Activated T-helper 1 cell treated with anti-CD3 and anti-CD28 coated beads, Interleukin-12 subunit alpha, Interleukin-12 subunit beta, Interleukin-2, Interleukin-4 antibody, amounts not matched to agents 30 ng/mL and 10 ng/mL and 1 ng/mL, durations not matched to agents 14 hours and 24 hours and 36 hours (primary cell): ENCODE data around the gene RAB13. TPM values are rescaled to one million over a fixed set of nuclear protein-coding genes. Genes with fewer than 3 reads are reported as not detected.

Experiments
- DNase-seq: peaks from one replicate; pipeline ENCODE4 v3.0.0; 2021; ENCODE audit warnings: low spot score
- H3K27ac Mint-ChIP-seq: one replicate; pipeline ENCODE4 v1.8.0; 2021; ENCODE audit warnings: mild to moderate bottlenecking, mixed read lengths
- H3K27me3 Mint-ChIP-seq: one replicate; pipeline ENCODE4 v1.8.0; 2022; ENCODE audit warnings: mild to moderate bottlenecking, moderate library complexity, mixed read lengths; ENCODE audit not compliant: insufficient read depth
- H3K36me3 Mint-ChIP-seq: one replicate; pipeline ENCODE4 v1.8.0; 2021; ENCODE audit warnings: low read depth, mixed read lengths
- H3K4me1 Mint-ChIP-seq: one replicate; pipeline ENCODE4 v1.8.0; 2021; ENCODE audit warnings: low read depth, mixed read lengths
- H3K4me3 Mint-ChIP-seq: one replicate; pipeline ENCODE4 v1.8.0; 2021; ENCODE audit warnings: mild to moderate bottlenecking, moderate library complexity, mixed read lengths
- H3K9me3 Mint-ChIP-seq: one replicate; pipeline ENCODE4 v1.8.0; 2021; ENCODE audit warnings: mixed read lengths
- intact Hi-C: fragments of 100-400 bp; cut with micrococcal nuclease; formaldehyde crosslinking; loops from one replicate; pipeline ENCODE4 v1.15.1; 2024
- total RNA-seq: library from RNA; stranded (reverse); gene quantifications from 2 replicates; pipeline ENCODE4 v1.2.3, GENCODE V29; 2022

Gene RAB13
- total RNA-seq, 1 donor from 2014 or later, result 3.3 TPM

- no peaks in the 10 kb centered on the region for H3K9me3 Mint-ChIP-seq
- no peak overlapping the region for H3K4me3 Mint-ChIP-seq
- no peak for DNase-seq
- no peaks in the 10 kb centered on the region for H3K27me3 Mint-ChIP-seq
- H3K36me3 Mint-ChIP-seq, result peaks cover 40% of the 10 kb centered on the region
- no peak overlapping the region for H3K27ac Mint-ChIP-seq
- peaks cover 38% of the 10 kb centered on the region for H3K4me1 Mint-ChIP-seq
- intact Hi-C loops, result no loop called here
Measured at GRCh38 chr1:153973071-153973470, 13.1 kb downstream of the RAB13 start.

- H3K9me3 Mint-ChIP-seq, result peaks cover 3% of the 10 kb centered on the region
- no peaks in the 10 kb centered on the region for H3K27me3 Mint-ChIP-seq
- no peak overlapping the region for H3K27ac Mint-ChIP-seq
- no peak for DNase-seq
- H3K4me1 Mint-ChIP-seq, result peaks cover 50% of the 10 kb centered on the region
- no peak overlapping the region for H3K4me3 Mint-ChIP-seq
- intact Hi-C loops, result no loop called here
- H3K36me3 Mint-ChIP-seq, result peaks cover 34% of the 10 kb centered on the region
Measured at GRCh38 chr1:153970346-153970745, 15.8 kb downstream of the RAB13 start.

- Mint-ChIP-seq H3K9me3 (peaks cover 3% of the 10 kb centered on the region), H3K4me3 (peak overlapping the region; percentile 97), H3K4me1 (peaks cover 51% of the 10 kb centered on the region), H3K27me3 (no peaks in the 10 kb centered on the region), H3K27ac (no peak overlapping the region), H3K36me3 (peaks cover 24% of the 10 kb centered on the region)
- no peak for DNase-seq
- intact Hi-C loops, result loop anchor here (10.0 kb wide), 1 partner anchor 424 kb away; the partner anchor contains the start of genes S100A3, S100A4 and S100A5
Measured at GRCh38 chr1:153968972-153969371, 17.2 kb downstream of the RAB13 start.

- H3K4me3 Mint-ChIP-seq, result peak overlapping the region; percentile 97
- DNase-seq, result no peak
- peaks cover 20% of the 10 kb centered on the region for H3K36me3 Mint-ChIP-seq
- no peak overlapping the region for H3K27ac Mint-ChIP-seq
- H3K4me1 Mint-ChIP-seq, result peaks cover 54% of the 10 kb centered on the region
- H3K9me3 Mint-ChIP-seq, result peaks cover 3% of the 10 kb centered on the region
- H3K27me3 Mint-ChIP-seq, result no peaks in the 10 kb centered on the region
- intact Hi-C loops, result loop anchor here (10.0 kb wide), 1 partner anchor 424 kb away; the partner anchor contains the start of genes S100A3, S100A4 and S100A5
Measured at GRCh38 chr1:153968408-153968807, 17.7 kb downstream of the RAB13 start.

- intact Hi-C loops, result loop anchor here (1.0 to 10.0 kb wide), 8 partner anchors 9 to 423 kb away; partner anchors contain the start of genes CRTC2, JTB, RAB13 and RPS27
- Mint-ChIP-seq H3K4me1 (peaks cover 52% of the 10 kb centered on the region), H3K27ac (peak overlapping the region; percentile 95), H3K36me3 (peaks cover 16% of the 10 kb centered on the region), H3K27me3 (no peaks in the 10 kb centered on the region), H3K4me3 (peak overlapping the region; percentile 97), H3K9me3 (peaks cover 3% of the 10 kb centered on the region)
- no peak for DNase-seq
Measured at GRCh38 chr1:153968000-153968363, 18.2 kb downstream of the RAB13 start.

- peak within 1 kb of the TSS; percentile 95 for H3K27ac Mint-ChIP-seq
- H3K36me3 Mint-ChIP-seq, result peaks cover 12% of the 10 kb centered on the region
- intact Hi-C loops, result loop anchor here (1.0 to 10.0 kb wide), 8 partner anchors 9 to 423 kb away; partner anchors contain the start of genes CRTC2, JTB, RAB13 and RPS27
- peak within 1 kb of the TSS; percentile 97 for H3K4me3 Mint-ChIP-seq
- peak; percentile 80 for DNase-seq
- no peaks in the 10 kb centered on the region for H3K27me3 Mint-ChIP-seq
- peaks cover 3% of the 10 kb centered on the region for H3K9me3 Mint-ChIP-seq
- H3K4me1 Mint-ChIP-seq, result peaks cover 52% of the 10 kb centered on the region
Measured at GRCh38 chr1:153967107-153967999, 18.8 kb downstream of the RAB13 start, which contains the start of gene CREB3L4. TSS of gene CREB3L4 (plus strand) at chr1:153967902. CDS start at chr1:153968526, 624 bp downstream.

GRCh38 chr1:153963850-153964331, 22.2 kb downstream of the RAB13 start:
- Mint-ChIP-seq H3K4me1 (peaks cover 68% of the 10 kb centered on the region), H3K9me3 (peaks cover 3% of the 10 kb centered on the region), H3K4me3 (peak overlapping the region; percentile 85), H3K27ac (peak overlapping the region; percentile 85), H3K36me3 (peaks cover 18% of the 10 kb centered on the region), H3K27me3 (no peaks in the 10 kb centered on the region)
- intact Hi-C loops, result loop anchor here (1.0 to 10.0 kb wide), 7 partner anchors 13 to 419 kb away; partner anchors contain the start of genes DENND4B, JTB, RPS27 and S100A3
- DNase-seq, result no peak

GRCh38 chr1:153963030-153963849, 22.9 kb downstream of the RAB13 start, which contains the start of gene SLC39A1:
TSS of gene SLC39A1 (minus strand) at chr1:153963537. CDS start at chr1:153962715, 822 bp downstream.
- H3K4me1 Mint-ChIP-seq, result peaks cover 68% of the 10 kb centered on the region
- peak within 1 kb of the TSS; percentile 85 for H3K27ac Mint-ChIP-seq
- H3K4me3 Mint-ChIP-seq, result peak within 1 kb of the TSS; percentile 85
- DNase-seq, result peak; percentile 94
- intact Hi-C loops, result loop anchor here (1.0 to 10.0 kb wide), 7 partner anchors 14 to 418 kb away; partner anchors contain the start of genes DENND4B, JTB, RPS27 and S100A3
- no peaks in the 10 kb centered on the region for H3K27me3 Mint-ChIP-seq
- peaks cover 3% of the 10 kb centered on the region for H3K9me3 Mint-ChIP-seq
- peaks cover 21% of the 10 kb centered on the region for H3K36me3 Mint-ChIP-seq

GRCh38 chr1:153962088-153963029, 23.8 kb downstream of the RAB13 start:
- intact Hi-C loops, result loop anchor here (1.0 to 10.0 kb wide), 7 partner anchors 15 to 418 kb away; partner anchors contain the start of genes DENND4B, JTB, RPS27 and S100A3
- H3K4me1 Mint-ChIP-seq, result peaks cover 60% of the 10 kb centered on the region

GRCh38 chr1:153961421-153961820, 24.7 kb downstream of the RAB13 start:
- peak overlapping the region; percentile 85 for H3K4me3 Mint-ChIP-seq
- peak overlapping the region; percentile 36 for H3K27ac Mint-ChIP-seq
- peaks cover 3% of the 10 kb centered on the region for H3K9me3 Mint-ChIP-seq
- peaks cover 62% of the 10 kb centered on the region for H3K4me1 Mint-ChIP-seq
- H3K27me3 Mint-ChIP-seq, result no peaks in the 10 kb centered on the region
- peaks cover 17% of the 10 kb centered on the region for H3K36me3 Mint-ChIP-seq
- intact Hi-C loops, result loop anchor here (10.0 kb wide), 1 partner anchor 417 kb away; the partner anchor contains the start of genes S100A3, S100A4 and S100A5
- DNase-seq, result no peak

More at GRCh38 chr1:153962088-153963029, 23.8 kb downstream of the RAB13 start:
- DNase-seq, result no peak
- Mint-ChIP-seq H3K4me3 (peak overlapping the region; percentile 85), H3K36me3 (peaks cover 21% of the 10 kb centered on the region), H3K27ac (peak overlapping the region; percentile 85), H3K9me3 (peaks cover 3% of the 10 kb centered on the region), H3K27me3 (no peaks in the 10 kb centered on the region)

GRCh38 chr1:153960206-153960605, 25.9 kb downstream of the RAB13 start:
- intact Hi-C loops, result loop anchor here (10.0 kb wide), 1 partner anchor 415 kb away; the partner anchor contains the start of genes S100A3, S100A4 and S100A5
- H3K36me3 Mint-ChIP-seq, result peaks cover 13% of the 10 kb centered on the region
- no peaks in the 10 kb centered on the region for H3K9me3 Mint-ChIP-seq
- H3K27ac Mint-ChIP-seq, result no peak overlapping the region
- peak overlapping the region; percentile 85 for H3K4me3 Mint-ChIP-seq
- peaks cover 63% of the 10 kb centered on the region for H3K4me1 Mint-ChIP-seq
- DNase-seq, result no peak
- no peaks in the 10 kb centered on the region for H3K27me3 Mint-ChIP-seq
